Mesothelial cell of epicardium (in vitro differentiated cells): ENCODE data around the gene JPT2. TPM values are rescaled to one million over a fixed set of nuclear protein-coding genes. Genes with fewer than 3 reads are reported as not detected.

Source experiments
- DNase-seq, 2 experiments: peaks; one replicate each; pipeline ENCODE4 v3.0.0; 2021; ENCODE audit warnings: low spot score in 2 of 2; ENCODE audit not compliant: unreplicated experiment in 2 of 2
- H3K27ac Mint-ChIP-seq: 2 replicates; pipeline ENCODE4 v1.8.0; 2021; ENCODE audit warnings: mixed read lengths
- H3K27me3 Mint-ChIP-seq: 2 replicates; pipeline ENCODE4 v1.8.0; 2021; ENCODE audit warnings: low read depth, mixed read lengths
- H3K36me3 Mint-ChIP-seq: 2 replicates; pipeline ENCODE4 v1.8.0; 2021; ENCODE audit warnings: mixed read lengths
- H3K4me1 Mint-ChIP-seq: 2 replicates; pipeline ENCODE4 v1.8.0; 2021; ENCODE audit warnings: mixed read lengths
- H3K4me3 Mint-ChIP-seq: 2 replicates; pipeline ENCODE4 v1.8.0; 2021; ENCODE audit warnings: mild to moderate bottlenecking, moderate library complexity, mixed read lengths
- H3K9me3 Mint-ChIP-seq: 2 replicates; pipeline ENCODE4 v1.8.0; 2021; ENCODE audit warnings: mixed read lengths
- CTCF ChIP-seq: fragments of 200-600 bp; sonication (generic); IDR thresholded peaks from one replicate; pipeline ENCODE4 v1.5.0; 2021; ENCODE audit warnings: antibody characterized with exemption; ENCODE audit not compliant: unreplicated experiment
- total RNA-seq: library from RNA; stranded (reverse); gene quantifications from 3 replicates; pipeline ENCODE4 v1.2.1, GENCODE V29; 2021

The JPT2 gene
- total RNA-seq, 1 donor from 2014 or later: 72.9 TPM

GRCh38 chr16:1744338-1744840 is 66.3 kb downstream of the JPT2 start:
- no peaks in the 10 kb centered on the region for H3K9me3 Mint-ChIP-seq
- H3K4me1 Mint-ChIP-seq: peaks cover 12% of the 10 kb centered on the region
- no peak overlapping the region for H3K4me3 Mint-ChIP-seq
- no peaks in the 10 kb centered on the region for H3K27me3 Mint-ChIP-seq
- DNase-seq: no peak
- TF ChIP-seq CTCF: no peak
- no peak overlapping the region for H3K27ac Mint-ChIP-seq
- H3K36me3 Mint-ChIP-seq: peaks cover 4% of the 10 kb centered on the region

GRCh38 chr16:1745181-1745899 is 67.3 kb downstream of the JPT2 start:
- no peak for TF ChIP-seq CTCF
- peaks cover 12% of the 10 kb centered on the region for H3K4me1 Mint-ChIP-seq
- no peak overlapping the region for H3K4me3 Mint-ChIP-seq
- H3K36me3 Mint-ChIP-seq: peaks cover 6% of the 10 kb centered on the region
- no peaks in the 10 kb centered on the region for H3K27me3 Mint-ChIP-seq
- DNase-seq: no peak
- H3K27ac Mint-ChIP-seq: peak overlapping the region; percentile 92
- no peaks in the 10 kb centered on the region for H3K9me3 Mint-ChIP-seq

- Mint-ChIP-seq H3K36me3 (peaks cover 6% of the 10 kb centered on the region), H3K9me3 (no peaks in the 10 kb centered on the region), H3K4me1 (peaks cover 12% of the 10 kb centered on the region), H3K27ac (peak overlapping the region; percentile 92), H3K4me3 (no peak overlapping the region), H3K27me3 (no peaks in the 10 kb centered on the region)
- no peak for TF ChIP-seq CTCF
- DNase-seq: no peak
Observed at GRCh38 chr16:1745900-1746692, 68.0 kb downstream of the JPT2 start.

GRCh38 chr16:1746693-1747195 is 68.7 kb downstream of the JPT2 start:
- H3K4me3 Mint-ChIP-seq: no peak overlapping the region
- no peaks in the 10 kb centered on the region for H3K9me3 Mint-ChIP-seq
- DNase-seq: no peak
- peak overlapping the region; percentile 92 for H3K27ac Mint-ChIP-seq
- no peaks in the 10 kb centered on the region for H3K27me3 Mint-ChIP-seq
- TF ChIP-seq CTCF: no peak
- H3K4me1 Mint-ChIP-seq: peaks cover 12% of the 10 kb centered on the region
- peaks cover 6% of the 10 kb centered on the region for H3K36me3 Mint-ChIP-seq

GRCh38 chr16:1747934-1748333 is 69.9 kb downstream of the JPT2 start:
- Mint-ChIP-seq H3K27me3 (no peaks in the 10 kb centered on the region), H3K36me3 (peaks cover 8% of the 10 kb centered on the region), H3K9me3 (no peaks in the 10 kb centered on the region), H3K4me3 (no peak overlapping the region), H3K27ac (no peak overlapping the region), H3K4me1 (peaks cover 12% of the 10 kb centered on the region)
- no peak for DNase-seq
- no peak for TF ChIP-seq CTCF
